GM21367 (cell line): ENCODE measurements around the gene OR2T10.
A peak's percentile ranks its signal among the peaks of the same experiment; 100 is the strongest.
"Not testable (repeated sequence)": the region's sequence is repeated elsewhere in the genome, so short reads cannot be mapped to it uniquely, and the experiment has no call there.

Experiments used
- ATAC-seq: cut with Tn5 transposase; IDR thresholded peaks from one replicate; pipeline ENCODE4 v1.9.1; 2021; ENCODE audit not compliant: unreplicated experiment

Gene OR2T10

DNA sequence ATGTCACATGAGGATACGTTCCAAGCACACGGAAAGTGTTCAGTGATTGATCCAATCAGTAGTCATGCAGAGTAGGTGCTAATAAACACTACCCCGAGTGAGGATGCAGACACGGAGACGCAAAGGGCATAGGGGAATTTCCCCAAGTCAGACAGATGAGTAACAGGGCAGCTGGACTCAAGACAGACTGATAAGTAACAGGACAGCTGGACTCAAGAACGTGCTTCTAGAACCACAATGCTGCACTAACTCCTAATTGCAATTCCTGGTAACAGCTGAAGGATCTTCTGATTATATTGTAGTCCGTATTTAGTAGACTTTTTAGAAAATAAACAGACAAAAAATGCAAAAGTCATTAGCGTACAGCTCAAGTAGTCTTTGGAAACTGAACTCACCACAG is 1.9 kb upstream of the OR2T10 start:
- ATAC-seq = no peak

DNA sequence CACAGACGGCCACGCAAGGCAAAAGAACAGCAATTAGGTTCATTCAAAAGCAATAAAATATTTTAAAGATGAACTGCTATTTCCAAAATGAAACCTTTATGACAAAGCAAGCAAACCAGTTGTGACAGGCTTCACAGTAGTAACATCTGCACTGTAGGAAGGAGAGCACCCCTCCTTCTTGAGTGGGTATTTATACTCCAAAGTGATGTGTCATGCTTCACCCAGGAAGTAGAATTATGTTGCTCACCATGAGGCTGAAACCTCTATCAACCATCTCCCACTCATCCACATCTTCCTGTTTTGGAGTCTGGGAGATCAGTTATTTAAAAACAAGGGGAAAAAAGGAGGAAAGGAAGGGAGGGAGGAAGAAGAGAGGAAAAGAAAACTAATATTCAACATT is 885 bp downstream of the OR2T10 start:
- ATAC-seq = no peak

DNA sequence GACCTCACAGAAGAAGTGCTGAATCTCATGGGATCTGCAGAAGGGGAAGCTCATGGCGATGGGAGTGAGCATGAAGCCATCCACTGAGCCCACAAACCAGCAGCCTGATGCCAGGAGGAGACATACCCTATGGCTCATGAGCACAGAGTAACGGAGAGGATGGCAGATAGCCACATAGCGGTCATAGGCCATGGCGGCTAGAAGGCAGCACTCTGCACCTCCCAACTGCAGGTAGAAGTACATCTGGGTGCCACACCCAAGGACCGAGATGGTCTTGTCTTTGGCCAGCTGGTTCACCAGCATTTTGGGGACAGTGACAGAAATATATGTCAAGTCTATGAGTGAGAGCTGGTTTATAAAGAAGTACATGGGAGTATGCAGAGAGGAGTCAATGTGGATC is 4.3 kb downstream of the OR2T10 start:
- no peak for ATAC-seq

DNA sequence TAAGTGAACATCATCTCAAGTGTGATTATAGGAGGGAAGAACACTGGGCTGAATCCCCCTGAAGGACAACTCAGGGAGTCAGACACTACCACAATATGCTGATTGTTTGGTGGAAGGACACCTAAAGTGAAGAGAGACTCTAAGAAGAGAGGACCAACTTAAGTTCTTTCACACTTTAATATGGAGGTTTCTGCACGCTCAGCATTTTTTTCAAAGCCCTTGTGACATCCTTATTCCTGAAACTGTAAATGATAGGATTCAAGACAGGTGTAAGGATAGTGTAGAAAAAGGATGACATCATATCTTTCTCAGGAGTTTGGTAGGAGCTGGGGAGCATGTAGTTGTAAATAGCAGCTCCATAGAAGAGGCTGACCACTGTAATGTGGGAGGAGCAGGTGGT is 4.8 kb downstream of the OR2T10 start:
- no peak for ATAC-seq

DNA sequence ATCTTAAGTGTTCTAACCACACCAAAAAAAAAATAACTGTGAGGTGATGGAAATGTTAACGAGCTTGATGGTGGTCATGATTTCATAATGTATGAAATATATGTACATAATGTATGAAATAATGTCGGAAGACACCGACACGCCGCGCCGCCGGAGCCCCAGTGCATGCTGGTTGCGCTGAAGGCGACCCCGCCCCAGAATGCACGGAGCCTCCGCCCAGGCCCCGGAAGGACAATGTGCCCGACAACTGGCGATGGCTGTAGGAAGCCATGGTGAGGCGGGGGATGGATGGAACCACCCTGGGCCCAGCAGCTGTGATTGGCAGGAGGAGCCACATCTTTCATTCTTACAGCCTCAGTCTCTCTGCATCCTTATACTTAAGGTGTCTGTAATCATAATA is 7.4 kb downstream of the OR2T10 start:
- no peak for ATAC-seq

DNA sequence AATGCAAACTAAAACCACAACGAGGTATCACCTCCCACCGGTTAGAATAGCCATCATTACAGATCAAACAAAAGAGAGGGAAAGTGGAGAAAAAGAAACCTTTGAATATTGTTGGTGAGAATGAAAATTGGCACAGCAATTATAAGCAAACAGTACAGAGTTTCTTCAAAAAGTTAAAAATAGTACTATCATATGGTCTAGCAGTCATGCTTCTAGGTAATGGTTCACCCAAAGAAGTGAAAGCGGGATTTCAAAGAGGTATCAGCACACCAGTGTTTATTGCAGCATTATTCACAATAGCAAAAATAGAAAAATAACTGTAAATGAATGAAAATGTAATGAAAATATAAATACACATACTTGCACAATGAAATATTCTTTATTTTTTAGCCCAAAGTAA is 8.2 kb downstream of the OR2T10 start:
- ATAC-seq = no peak

DNA sequence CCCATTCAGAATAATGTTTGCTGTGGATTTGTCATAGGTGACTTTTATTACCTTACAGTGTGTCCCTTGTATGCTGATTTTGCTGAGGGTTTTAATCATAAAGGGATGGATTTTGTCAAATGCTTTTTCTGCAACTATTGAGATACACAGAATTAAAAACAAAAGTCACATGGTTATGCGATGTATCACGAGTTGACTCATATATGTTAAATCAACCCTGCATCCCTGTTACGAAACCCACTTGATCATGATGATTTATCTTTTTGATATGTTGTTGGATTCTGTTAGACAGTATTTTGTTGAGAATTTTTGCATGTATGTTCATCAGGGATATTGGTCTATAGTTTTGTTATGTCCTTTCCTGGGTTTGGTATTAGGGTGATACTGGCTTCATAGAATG is 12.2 kb downstream of the OR2T10 start:
- ATAC-seq = no peak

DNA sequence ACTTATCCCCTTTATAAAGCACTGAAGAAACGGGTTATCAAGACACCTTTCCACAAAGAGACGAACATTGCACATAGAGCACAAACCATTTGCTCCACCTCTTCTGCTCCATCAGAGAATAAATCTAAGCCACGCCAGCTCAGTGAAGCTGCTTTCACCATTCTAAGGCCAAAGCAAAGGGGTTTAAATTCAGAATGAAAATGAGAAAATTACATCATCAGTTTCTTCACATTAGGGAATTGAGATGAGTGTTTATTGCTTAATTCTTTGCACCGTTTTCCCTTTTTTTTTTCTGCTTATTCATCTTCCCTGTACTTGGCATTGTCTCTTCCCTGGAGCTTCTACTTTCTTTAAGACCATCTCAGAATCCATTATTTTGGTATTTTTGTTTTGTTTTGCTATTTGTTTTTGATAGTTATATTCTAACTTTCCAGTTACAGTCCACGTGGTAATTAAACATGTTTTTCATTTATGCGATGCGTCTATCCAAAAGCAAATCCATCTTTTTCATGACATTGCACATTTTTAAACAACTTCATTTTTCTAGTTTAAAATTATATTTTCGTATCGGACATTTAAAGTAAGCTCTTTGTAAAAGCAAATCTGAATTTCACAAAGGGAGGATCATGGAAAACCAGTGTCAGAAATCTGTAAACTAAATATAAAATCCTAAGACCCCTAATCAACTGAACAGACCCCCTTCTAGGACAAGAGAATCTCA is 21.1 kb downstream of the OR2T10 start:
- no peak for ATAC-seq

DNA sequence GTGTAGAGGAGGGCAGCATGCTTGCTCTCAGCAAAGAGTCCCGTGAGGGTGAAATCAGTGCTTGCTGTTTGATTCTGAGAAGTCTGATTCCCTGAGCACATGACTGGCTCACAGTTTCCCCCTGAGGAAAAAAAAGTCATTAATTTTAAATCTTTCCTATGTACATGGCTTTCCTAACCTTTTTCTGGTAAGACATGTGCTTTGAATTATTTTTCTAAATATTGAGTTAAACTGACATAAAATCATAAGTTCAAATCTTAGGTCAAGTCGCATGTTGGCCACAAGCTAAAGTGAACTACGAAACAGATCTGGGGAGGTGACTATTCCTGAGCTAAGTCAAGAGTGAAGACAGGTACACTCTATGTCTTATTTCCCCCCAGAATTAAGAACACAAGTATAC is 22.8 kb downstream of the OR2T10 start, which contains the start of gene OR2T34:
Gene OR2T34 (minus strand): TSS at position 101 of the 400 bp plus-strand sequence. CDS start 0 bp downstream, at position 101.
- not testable (repeated sequence) for ATAC-seq

DNA sequence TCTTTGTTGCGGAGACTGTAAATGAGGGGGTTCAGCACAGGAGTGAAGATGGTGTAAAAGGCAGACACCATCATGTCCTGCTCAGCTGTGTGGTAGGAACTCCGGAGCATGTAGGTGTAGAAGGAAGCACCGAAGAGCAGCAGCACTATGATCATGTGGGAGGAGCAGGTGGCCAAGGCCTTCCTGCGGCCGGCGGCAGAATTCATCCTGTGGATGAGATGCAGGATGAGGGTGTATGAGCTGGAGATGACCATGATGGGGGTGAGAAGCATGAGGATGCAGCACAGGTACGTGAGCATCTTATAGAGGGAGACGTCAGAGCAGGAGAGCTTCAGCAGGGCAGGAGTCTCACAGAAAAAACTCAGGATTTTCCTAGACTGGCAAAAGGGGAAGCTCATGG is 23.6 kb downstream of the OR2T10 start:
- ATAC-seq = not testable (repeated sequence)

DNA sequence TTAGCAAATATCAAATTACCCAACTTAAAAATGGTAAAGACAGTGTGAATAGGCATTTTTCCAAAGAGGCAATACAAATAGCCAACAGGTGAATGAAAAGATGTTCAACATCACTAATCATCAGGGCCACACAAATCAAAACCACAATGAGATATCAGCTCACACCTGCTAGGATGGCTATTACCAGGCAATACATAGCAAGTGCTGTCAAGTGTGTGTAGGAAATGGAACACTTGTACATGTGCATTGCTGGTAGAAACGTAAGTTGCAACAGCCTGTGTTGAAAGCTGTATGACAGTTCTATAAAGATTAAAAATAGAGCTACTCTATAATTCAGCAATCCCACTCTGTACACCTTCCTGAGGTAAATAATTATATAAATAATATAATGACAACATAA is 25.5 kb downstream of the OR2T10 start:
- ATAC-seq = peak; percentile 98

DNA sequence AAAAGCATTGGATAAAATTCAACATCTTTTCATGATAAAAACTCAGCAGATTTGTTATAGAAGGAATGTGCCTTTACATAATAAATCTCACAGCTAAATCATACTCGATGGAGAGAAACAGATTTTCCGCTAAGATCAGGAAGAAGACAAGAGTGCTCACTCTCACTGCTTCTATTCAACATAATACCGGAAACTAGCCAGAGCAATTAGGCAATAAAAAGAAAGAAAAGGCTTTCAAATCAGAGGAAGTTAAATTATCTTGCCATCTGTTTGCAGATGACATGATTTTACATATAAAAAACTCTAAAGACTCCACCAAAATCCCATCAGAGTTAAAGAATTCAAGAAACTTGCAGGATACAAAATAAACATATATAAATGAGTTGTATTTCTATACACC is 26.7 kb downstream of the OR2T10 start:
- ATAC-seq = not testable (repeated sequence)

DNA sequence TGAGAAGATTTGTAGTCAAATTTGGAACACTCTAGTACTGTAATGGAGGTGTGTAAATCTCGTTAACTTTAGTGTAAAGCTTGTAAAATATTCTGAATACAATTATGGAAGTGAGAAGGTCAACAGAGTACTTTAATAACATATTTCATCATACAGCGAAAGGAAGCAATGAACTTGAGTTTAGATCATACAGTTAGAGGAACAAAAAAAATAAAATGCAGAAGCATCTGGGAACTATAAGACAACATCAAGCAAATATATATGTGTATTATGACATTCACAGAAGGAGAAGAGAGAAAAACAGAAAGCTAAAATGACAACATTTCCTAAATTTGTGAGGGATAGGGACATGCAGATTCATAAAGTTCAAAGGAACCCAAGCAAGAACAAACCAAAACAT is 28.5 kb downstream of the OR2T10 start:
- not testable (repeated sequence) for ATAC-seq

DNA sequence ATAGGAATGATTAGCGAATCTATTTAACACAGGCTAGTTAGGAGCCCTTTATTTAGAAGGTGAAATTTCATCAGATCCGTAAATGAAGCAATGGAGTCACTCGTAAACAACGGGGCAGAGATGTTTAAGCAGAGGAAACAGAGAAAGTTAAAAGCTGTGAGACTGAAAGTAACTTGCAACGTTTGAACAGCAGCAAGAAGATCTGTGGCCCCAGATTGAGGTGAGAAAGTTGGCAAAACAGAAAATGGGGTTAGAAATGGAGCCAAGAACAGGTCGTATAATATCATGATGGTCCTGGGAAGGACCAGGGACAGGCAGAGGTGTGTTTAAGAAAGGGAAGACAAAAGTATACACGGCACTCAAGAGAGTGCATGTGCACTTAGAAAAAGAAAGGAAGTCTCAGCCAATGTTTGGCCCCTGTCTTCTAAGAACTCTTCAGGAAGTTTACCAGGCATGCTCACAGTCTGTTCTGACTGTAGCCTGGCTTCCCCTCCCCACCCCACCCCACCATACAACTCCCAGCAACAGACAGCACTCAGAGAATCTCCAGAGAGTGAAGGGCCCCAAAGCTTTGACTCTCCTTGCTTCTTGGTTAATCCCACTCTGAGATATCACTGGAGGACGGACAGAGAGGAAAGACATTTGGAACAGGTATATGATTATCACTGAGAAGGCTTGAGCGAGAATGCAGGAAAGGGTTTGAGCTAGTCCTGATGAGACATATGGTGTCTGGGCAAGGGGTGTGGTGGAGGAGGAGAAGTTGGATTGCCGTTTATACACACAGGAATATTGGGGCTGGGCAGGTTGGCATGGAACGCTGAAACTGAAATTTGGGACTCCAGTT is 31.7 kb downstream of the OR2T10 start:
- ATAC-seq = peak; percentile 71

DNA sequence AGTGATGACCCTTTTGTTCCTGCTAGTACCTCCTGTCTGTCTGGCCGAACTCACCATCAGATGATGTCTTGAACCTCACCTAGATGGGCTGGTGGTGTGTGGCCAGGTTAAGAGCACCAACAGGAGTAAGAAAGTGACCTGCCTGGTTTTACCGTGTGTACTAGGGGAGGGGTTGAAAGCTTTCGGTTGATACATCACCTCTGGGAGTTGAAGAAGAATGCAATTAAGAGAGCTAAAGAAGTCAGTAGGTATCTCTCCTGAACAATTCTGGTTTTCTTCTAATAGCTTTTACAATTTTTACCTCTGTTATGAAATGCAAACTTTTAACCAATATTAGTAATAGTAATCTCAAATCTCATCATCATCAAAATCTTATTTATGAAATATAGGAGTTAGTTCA is 34.8 kb downstream of the OR2T10 start, which contains the start of gene OR2T29:
Gene OR2T29 (minus strand): TSS at position 101 of the 400 bp plus-strand sequence. CDS start 3,281 bp downstream, outside the sequence.
- ATAC-seq = not testable (repeated sequence)

DNA sequence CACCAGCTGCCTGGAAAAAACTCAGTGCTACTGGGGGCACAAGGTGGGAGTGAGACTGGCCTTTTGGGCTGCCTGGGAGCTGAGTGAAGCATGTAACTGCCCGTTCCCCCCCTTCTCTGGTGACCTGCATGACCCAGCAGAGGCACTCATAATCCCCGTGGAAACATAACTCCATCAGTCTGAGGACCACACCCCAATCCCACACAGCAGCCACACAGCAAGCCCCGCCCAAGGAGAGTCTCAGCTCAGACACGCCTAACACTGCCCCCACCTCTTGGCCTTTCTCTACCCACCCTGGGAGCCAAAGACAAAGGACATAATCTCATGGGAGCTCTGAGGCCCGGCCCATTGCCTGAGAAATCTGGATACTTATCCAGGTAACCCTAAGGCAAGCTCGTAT is 46.5 kb downstream of the OR2T10 start:
- not testable (repeated sequence) for ATAC-seq

DNA sequence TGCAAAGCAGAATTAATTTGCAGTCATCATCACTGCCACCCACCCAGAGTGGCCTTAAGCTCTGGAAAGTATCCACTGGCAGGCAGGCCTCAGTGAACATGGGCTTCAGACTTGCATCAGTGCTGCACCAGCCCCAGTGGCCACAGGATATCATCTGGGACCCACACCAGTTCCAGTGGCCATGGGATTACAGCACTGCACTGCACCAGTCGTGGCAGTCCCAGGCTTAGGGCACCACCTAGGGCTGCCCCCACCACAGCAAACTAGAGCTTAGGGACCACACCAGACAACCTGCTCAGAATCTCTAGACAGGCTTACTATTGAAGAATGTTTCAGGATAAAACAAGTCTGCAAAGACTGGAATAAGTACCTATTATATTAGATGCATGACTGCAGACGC is 50.1 kb downstream of the OR2T10 start:
- not testable (repeated sequence) for ATAC-seq
